ENCODE results near the gene ENPP1.

ENPP1 gene

DNA sequence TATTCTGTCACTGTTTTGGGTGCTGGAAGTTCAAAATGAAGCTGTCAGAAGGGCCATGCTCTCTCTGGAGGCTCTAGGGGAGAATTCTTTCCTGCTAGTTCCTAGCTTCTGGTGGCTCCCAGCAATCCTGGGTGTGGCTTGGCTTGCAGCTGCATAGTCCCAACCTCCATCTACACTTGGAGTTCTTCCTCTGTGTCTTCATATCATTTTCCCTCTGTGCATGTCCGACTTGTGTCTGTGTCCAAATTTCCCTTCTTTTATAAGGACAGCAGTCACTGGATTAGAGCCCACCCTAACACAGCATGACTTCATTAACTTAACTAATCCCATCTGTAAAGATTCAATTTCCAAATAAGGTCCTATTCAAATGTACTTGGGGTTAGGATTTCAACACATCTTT is 23.3 kb upstream of the ENPP1 start:
- DNase-seq (ENCODE audit: extremely low read depth, low read depth) = no peak
- TF ChIP-seq, protein P1, sequence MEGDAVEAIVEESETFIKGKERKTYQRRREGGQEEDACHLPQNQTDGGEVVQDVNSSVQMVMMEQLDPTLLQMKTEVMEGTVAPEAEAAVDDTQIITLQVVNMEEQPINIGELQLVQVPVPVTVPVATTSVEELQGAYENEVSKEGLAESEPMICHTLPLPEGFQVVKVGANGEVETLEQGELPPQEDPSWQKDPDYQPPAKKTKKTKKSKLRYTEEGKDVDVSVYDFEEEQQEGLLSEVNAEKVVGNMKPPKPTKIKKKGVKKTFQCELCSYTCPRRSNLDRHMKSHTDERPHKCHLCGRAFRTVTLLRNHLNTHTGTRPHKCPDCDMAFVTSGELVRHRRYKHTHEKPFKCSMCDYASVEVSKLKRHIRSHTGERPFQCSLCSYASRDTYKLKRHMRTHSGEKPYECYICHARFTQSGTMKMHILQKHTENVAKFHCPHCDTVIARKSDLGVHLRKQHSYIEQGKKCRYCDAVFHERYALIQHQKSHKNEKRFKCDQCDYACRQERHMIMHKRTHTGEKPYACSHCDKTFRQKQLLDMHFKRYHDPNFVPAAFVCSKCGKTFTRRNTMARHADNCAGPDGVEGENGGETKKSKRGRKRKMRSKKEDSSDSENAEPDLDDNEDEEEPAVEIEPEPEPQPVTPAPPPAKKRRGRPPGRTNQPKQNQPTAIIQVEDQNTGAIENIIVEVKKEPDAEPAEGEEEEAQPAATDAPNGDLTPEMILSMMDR (IDR thresholded peaks at IDR 0.05; ENCODE audit: low read depth, low read length) = no peak

DNA sequence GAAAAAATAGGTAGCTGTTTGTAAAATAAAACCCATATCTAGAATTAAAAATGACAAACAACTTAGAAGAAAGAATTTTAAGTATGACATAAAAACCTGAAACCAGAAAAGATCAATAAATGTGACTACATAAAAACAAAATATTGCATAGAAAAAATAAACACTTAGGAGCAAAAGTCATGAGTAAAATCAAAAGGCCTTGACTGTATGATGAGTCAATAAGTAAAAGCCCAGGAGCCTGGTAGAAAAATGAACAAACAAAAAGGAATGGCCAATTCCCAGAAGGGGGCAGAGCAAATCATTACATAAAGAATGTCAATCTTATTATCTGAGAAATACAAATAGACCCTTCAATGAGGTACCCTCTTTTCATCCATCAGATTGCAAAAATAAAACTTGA is 20.7 kb upstream of the ENPP1 start:
- TF ChIP-seq, protein P1 (IDR thresholded peaks at IDR 0.05; ENCODE audit: low read depth, low read length) = no peak
- DNase-seq (ENCODE audit: extremely low read depth, low read depth) = no peak

DNA sequence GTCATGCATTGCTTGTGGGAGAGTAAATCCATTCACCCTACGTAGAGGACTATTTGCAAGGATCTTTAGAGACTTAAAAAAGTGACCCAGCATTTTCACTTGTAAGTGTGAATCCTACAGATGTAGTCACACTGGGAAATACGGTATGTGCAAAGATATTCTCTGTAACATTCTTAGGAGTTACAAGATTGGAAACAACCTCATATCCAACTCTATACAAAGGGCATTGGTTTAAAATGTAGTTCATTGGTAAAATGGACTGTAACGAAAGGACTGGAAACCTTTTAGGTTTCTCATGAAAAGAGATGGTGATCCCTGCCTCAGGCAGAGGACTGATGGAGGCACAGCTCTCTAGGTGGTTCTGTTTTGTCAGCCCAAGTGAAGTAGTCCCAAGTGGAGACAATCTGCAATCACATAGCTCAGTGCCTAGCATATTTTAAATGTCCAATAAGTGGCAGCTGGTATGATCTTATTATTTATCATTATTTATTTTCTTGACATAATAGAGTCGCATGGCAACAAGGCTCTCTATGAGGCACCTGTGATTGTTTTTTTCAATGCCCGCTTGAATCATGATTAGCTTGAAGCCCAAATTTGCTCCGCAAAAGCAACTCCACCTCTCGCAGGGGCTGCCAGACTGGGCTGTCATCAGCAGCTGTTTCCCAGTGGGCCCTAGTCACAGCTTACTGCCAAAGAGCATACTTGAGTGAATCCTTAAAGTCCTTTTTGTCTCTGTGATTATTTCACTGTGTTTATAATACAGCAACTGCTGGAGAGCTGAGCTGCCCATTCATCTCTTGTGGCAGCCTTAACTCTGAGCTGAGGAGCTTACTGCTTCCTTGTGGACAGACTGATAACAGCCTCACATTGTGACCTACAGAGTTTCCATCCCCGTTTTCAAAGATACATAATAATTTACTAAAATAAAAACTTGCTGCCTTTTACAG is 19.8 kb upstream of the ENPP1 start:
- TF ChIP-seq, protein P1 (IDR thresholded peaks at IDR 0.05; ENCODE audit: low read depth, low read length) = peak; percentile 50
- DNase-seq (ENCODE audit: extremely low read depth, low read depth) = peak; percentile 19

DNA sequence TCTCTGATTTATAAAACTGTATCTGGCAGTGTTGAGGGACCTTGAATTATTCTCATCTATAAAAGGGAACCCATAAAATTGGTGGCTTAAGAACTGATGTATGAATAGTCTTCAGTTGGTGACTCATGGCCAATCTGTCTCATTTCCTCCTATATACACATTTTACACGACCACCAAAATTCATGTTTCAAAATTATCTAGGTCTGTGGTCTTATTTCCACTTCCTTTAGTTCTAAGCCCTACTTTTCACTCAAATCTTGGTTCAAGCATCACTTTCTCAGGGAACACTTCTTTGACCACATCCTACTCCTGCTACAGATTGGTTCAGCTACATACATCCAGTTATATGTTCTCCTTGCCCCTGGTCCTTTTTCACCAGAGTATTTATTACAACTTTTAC is 18.6 kb upstream of the ENPP1 start:
- DNase-seq (ENCODE audit: extremely low read depth, low read depth) = no peak
- TF ChIP-seq, protein P1 (IDR thresholded peaks at IDR 0.05; ENCODE audit: low read depth, low read length) = no peak

DNA sequence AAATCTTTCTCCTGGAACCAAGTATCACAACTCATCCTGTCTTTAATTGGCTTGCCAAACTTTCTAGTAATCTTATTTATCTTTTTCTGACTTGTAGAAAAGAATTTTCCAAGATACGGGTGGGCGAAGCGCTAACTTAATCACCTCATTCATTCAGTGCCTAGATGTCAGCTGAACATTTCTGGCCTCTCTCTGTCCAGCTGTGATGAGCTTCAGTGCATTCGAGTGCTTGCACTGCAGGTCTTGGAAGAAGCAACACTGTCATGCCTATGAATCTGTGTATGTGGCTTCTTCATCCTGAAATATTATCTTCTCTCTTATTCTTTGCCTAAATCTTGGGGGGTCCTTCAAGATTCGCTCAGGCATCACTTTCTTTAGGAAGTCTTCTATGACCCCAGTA is 16.3 kb upstream of the ENPP1 start:
- TF ChIP-seq, protein P1 (IDR thresholded peaks at IDR 0.05; ENCODE audit: low read depth, low read length) = no peak
- DNase-seq (ENCODE audit: extremely low read depth, low read depth) = no peak

DNA sequence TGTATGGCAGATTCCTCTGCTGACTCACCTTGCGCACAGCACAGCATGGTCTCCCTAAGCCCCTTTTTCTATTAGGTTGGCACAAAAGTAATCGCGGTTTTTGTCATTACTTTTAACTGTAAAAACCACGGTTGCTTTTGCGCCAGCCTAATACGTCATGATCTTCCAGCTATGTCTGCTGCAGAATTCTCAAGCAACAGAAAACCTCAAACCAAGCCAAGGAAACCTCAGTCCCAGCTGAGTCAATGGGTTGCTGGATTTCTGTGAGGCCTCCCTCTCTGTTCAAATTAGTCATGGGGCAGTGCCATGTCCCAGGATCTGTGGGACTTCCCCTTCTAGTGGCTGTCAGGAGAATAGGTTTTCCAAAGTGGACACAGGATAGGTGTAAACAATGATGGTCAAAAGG is 15.7 kb upstream of the ENPP1 start:
- DNase-seq (ENCODE audit: extremely low read depth, low read depth) = no peak
- TF ChIP-seq, protein P1 (IDR thresholded peaks at IDR 0.05; ENCODE audit: low read depth, low read length) = no peak

DNA sequence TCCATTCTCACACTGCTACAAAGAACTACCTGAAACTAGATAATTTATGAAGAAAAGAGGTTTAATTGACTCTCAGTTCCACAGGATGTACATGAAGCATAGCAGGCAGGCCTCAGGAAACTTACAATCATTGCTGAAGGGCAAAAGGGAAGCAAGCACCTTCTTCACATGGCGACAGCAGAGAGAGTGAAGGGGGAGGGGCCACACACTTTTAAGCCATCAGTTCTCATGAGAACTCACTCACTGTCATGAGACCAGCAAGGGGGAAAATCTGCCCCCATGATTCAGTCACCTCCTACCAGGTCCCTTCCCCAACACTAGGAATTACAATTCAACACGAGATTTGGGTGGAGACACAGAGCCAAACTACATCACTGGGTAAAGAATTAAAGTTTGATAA is 12.5 kb upstream of the ENPP1 start:
- TF ChIP-seq, protein P1 (IDR thresholded peaks at IDR 0.05; ENCODE audit: low read depth, low read length) = no peak
- no peak for DNase-seq (ENCODE audit: extremely low read depth, low read depth)
